ENCODE measurements around the gene TCF7L1.

TCF7L1 gene

GRCh38 chr2:85264471-85264870, 131.3 kb downstream of the TCF7L1 start:
- peaks cover 15% of the 10 kb centered on the region for H3K4me1 ChIP-seq (ENCODE audit: insufficient read depth, insufficient read length)
- H3K36me3 ChIP-seq (ENCODE audit: insufficient read depth, insufficient read length, low read length) = peaks cover 3% of the 10 kb centered on the region
- H3K9me3 ChIP-seq (ENCODE audit: insufficient read depth, low read length) = no peaks in the 10 kb centered on the region
- H3K9ac ChIP-seq (ENCODE audit: insufficient read length, low read depth) = no peak overlapping the region
- DNase-seq (ENCODE audit: low read depth, low spot score) = no peak
- TF ChIP-seq ZNF274 (IDR thresholded peaks at IDR 0.05; ENCODE audit: low read depth, low read length) (no peak), SUZ12 (IDR thresholded peaks at IDR 0.05; ENCODE audit: extremely low read depth, insufficient read depth, insufficient read length) (no peak), YY1 (IDR thresholded peaks at IDR 0.05; ENCODE audit: insufficient read depth, insufficient read length) (no peak)
- H3K4me3 ChIP-seq (ENCODE audit: insufficient read length, low read depth) = no peak overlapping the region
- H3K27me3 ChIP-seq (ENCODE audit: insufficient read depth, insufficient read length) = no peaks in the 10 kb centered on the region

- peaks cover 3% of the 10 kb centered on the region for H3K36me3 ChIP-seq (ENCODE audit: insufficient read depth, insufficient read length, low read length)
- no peak overlapping the region for H3K9ac ChIP-seq (ENCODE audit: insufficient read length, low read depth)
- no peak for TF ChIP-seq YY1 (IDR thresholded peaks at IDR 0.05; ENCODE audit: insufficient read depth, insufficient read length)
- no peak for TF ChIP-seq SUZ12 (IDR thresholded peaks at IDR 0.05; ENCODE audit: extremely low read depth, insufficient read depth, insufficient read length)
- TF ChIP-seq ZNF274 (IDR thresholded peaks at IDR 0.05; ENCODE audit: low read depth, low read length) = no peak
- no peak for DNase-seq (ENCODE audit: low read depth, low spot score)
- H3K4me3 ChIP-seq (ENCODE audit: insufficient read length, low read depth) = no peak overlapping the region
- no peaks in the 10 kb centered on the region for H3K9me3 ChIP-seq (ENCODE audit: insufficient read depth, low read length)
- H3K27me3 ChIP-seq (ENCODE audit: insufficient read depth, insufficient read length) = no peaks in the 10 kb centered on the region
- H3K4me1 ChIP-seq (ENCODE audit: insufficient read depth, insufficient read length) = peaks cover 10% of the 10 kb centered on the region
These were observed 132.1 kb downstream of the TCF7L1 start for GRCh38 chr2:85265304-85265703.

- no peak for DNase-seq (ENCODE audit: low read depth, low spot score)
- no peak overlapping the region for H3K4me3 ChIP-seq (ENCODE audit: insufficient read length, low read depth)
These were observed 133.2 kb downstream of the TCF7L1 start for GRCh38 chr2:85266146-85267041.

GRCh38 chr2:85269959-85270358, 136.8 kb downstream of the TCF7L1 start:
- no peak for TF ChIP-seq YY1 (IDR thresholded peaks at IDR 0.05; ENCODE audit: insufficient read depth, insufficient read length)
- no peak for TF ChIP-seq SUZ12 (IDR thresholded peaks at IDR 0.05; ENCODE audit: extremely low read depth, insufficient read depth, insufficient read length)
- TF ChIP-seq ZNF274 (IDR thresholded peaks at IDR 0.05; ENCODE audit: low read depth, low read length) = no peak
- H3K9me3 ChIP-seq (ENCODE audit: insufficient read depth, low read length) = no peaks in the 10 kb centered on the region
- no peaks in the 10 kb centered on the region for H3K27me3 ChIP-seq (ENCODE audit: insufficient read depth, insufficient read length)
- peaks cover 7% of the 10 kb centered on the region for H3K4me1 ChIP-seq (ENCODE audit: insufficient read depth, insufficient read length)
- DNase-seq (ENCODE audit: low read depth, low spot score) = no peak
- H3K36me3 ChIP-seq (ENCODE audit: insufficient read depth, insufficient read length, low read length) = no peaks in the 10 kb centered on the region
- no peak overlapping the region for H3K4me3 ChIP-seq (ENCODE audit: insufficient read length, low read depth)
- H3K9ac ChIP-seq (ENCODE audit: insufficient read length, low read depth) = no peak overlapping the region

More at GRCh38 chr2:85266146-85267041, 133.2 kb downstream of the TCF7L1 start:
- TF ChIP-seq SUZ12 (IDR thresholded peaks at IDR 0.05; ENCODE audit: extremely low read depth, insufficient read depth, insufficient read length) (no peak), YY1 (IDR thresholded peaks at IDR 0.05; ENCODE audit: insufficient read depth, insufficient read length) (no peak), ZNF274 (IDR thresholded peaks at IDR 0.05; ENCODE audit: low read depth, low read length) (no peak)
- Histone ChIP-seq H3K4me1 (ENCODE audit: insufficient read depth, insufficient read length) (peaks cover 9% of the 10 kb centered on the region), H3K36me3 (ENCODE audit: insufficient read depth, insufficient read length, low read length) (peaks cover 3% of the 10 kb centered on the region), H3K9ac (ENCODE audit: insufficient read length, low read depth) (no peak overlapping the region), H3K27me3 (ENCODE audit: insufficient read depth, insufficient read length) (no peaks in the 10 kb centered on the region), H3K9me3 (ENCODE audit: insufficient read depth, low read length) (no peaks in the 10 kb centered on the region)

- no peak overlapping the region for H3K4me3 ChIP-seq (ENCODE audit: insufficient read length, low read depth)
- no peak for DNase-seq (ENCODE audit: low read depth, low spot score)
- no peaks in the 10 kb centered on the region for H3K36me3 ChIP-seq (ENCODE audit: insufficient read depth, insufficient read length, low read length)
- no peak for TF ChIP-seq ZNF274 (IDR thresholded peaks at IDR 0.05; ENCODE audit: low read depth, low read length)
- TF ChIP-seq SUZ12 (IDR thresholded peaks at IDR 0.05; ENCODE audit: extremely low read depth, insufficient read depth, insufficient read length) = no peak
- no peak for TF ChIP-seq YY1 (IDR thresholded peaks at IDR 0.05; ENCODE audit: insufficient read depth, insufficient read length)
- no peaks in the 10 kb centered on the region for H3K9me3 ChIP-seq (ENCODE audit: insufficient read depth, low read length)
- no peak overlapping the region for H3K9ac ChIP-seq (ENCODE audit: insufficient read length, low read depth)
- no peaks in the 10 kb centered on the region for H3K27me3 ChIP-seq (ENCODE audit: insufficient read depth, insufficient read length)
- peaks cover 3% of the 10 kb centered on the region for H3K4me1 ChIP-seq (ENCODE audit: insufficient read depth, insufficient read length)
These were observed 139.2 kb downstream of the TCF7L1 start for GRCh38 chr2:85272357-85272756.

GRCh38 chr2:85273738-85274731, 140.8 kb downstream of the TCF7L1 start:
- H3K27me3 ChIP-seq (ENCODE audit: insufficient read depth, insufficient read length) = no peaks in the 10 kb centered on the region
- no peak overlapping the region for H3K9ac ChIP-seq (ENCODE audit: insufficient read length, low read depth)
- H3K4me1 ChIP-seq (ENCODE audit: insufficient read depth, insufficient read length) = peaks cover 3% of the 10 kb centered on the region
- DNase-seq (ENCODE audit: low read depth, low spot score) = no peak
- TF ChIP-seq YY1 (IDR thresholded peaks at IDR 0.05; ENCODE audit: insufficient read depth, insufficient read length) (no peak), SUZ12 (IDR thresholded peaks at IDR 0.05; ENCODE audit: extremely low read depth, insufficient read depth, insufficient read length) (no peak), ZNF274 (IDR thresholded peaks at IDR 0.05; ENCODE audit: low read depth, low read length) (no peak)
- H3K4me3 ChIP-seq (ENCODE audit: insufficient read length, low read depth) = no peak overlapping the region
- H3K9me3 ChIP-seq (ENCODE audit: insufficient read depth, low read length) = no peaks in the 10 kb centered on the region
- H3K36me3 ChIP-seq (ENCODE audit: insufficient read depth, insufficient read length, low read length) = no peaks in the 10 kb centered on the region

All from NT2/D1 (cell line).